DMS 273 (cell line): Measurements from ENCODE around the gene FARS2.

Experiments used
- DNase-seq: peaks from one replicate; lab custom pipeline; 2025; ENCODE audit not compliant: unreplicated experiment; lab: John Stamatoyannopoulos, UW

Gene FARS2

GRCh38 chr6:5493806-5494205 is 232.5 kb downstream of the FARS2 start:
- DNase-seq = no peak

DNA sequence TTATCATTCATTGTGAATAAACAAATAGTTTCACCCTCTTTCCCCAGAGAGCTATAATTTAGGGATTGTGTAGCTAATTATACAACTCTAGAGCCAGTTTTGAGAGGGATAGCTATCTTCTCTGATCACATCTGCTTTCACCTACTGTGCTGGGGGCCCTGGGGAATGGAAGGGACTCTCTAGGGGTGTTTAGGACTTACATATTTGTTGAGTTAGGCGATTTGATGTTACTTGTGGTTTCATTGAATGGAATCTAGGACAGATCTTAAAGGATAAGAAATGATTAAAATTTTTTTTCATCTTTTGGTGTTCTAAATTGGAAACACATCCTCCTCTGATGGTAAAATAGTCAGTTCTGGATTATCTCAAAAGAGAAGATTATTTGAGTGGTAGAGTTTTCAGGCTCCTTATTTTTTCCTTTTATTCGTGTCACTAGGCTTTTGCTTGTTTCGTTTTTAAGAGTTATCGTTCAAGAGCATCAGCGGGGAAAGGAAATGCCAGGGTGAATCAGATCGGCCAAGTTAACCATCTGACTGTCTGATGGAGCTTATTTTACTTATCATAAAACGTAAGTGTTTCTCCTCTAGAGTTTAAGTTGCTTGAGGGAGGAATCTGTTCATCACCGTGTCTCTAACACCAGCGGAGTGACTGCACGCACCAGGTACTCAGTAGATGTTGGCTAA is 236.7 kb downstream of the FARS2 start:
- peak; percentile 28 for DNase-seq

GRCh38 chr6:5498579-5498899 is 237.2 kb downstream of the FARS2 start:
- no peak for DNase-seq

- no peak for DNase-seq
Observed at GRCh38 chr6:5499644-5500306, 238.5 kb downstream of the FARS2 start.

DNA sequence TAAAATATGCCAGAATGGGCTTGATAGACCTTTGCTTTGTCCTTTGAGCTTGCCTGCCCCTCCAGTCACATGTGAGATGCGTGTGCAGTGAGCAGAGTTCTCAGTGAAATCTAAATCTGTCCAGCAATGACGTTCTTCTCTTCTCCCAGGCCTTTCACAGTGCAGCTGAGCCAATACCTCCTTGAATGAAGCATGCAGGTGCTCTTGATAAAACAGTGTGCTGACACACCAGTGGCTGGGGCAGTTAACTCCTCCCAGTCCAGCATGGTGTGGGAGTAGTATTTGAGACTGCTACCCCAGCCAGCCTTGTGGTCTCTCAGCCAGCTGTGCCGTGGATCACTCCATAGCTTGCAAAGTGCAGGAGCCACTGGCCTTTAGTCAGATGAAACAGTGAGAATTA is 240.5 kb downstream of the FARS2 start:
- no peak for DNase-seq

GRCh38 chr6:5504078-5504477 is 242.8 kb downstream of the FARS2 start:
- no peak for DNase-seq

- DNase-seq = no peak
Observed at GRCh38 chr6:5506149-5506548, 244.8 kb downstream of the FARS2 start.

GRCh38 chr6:5506597-5506996 is 245.3 kb downstream of the FARS2 start:
- DNase-seq = no peak

DNA sequence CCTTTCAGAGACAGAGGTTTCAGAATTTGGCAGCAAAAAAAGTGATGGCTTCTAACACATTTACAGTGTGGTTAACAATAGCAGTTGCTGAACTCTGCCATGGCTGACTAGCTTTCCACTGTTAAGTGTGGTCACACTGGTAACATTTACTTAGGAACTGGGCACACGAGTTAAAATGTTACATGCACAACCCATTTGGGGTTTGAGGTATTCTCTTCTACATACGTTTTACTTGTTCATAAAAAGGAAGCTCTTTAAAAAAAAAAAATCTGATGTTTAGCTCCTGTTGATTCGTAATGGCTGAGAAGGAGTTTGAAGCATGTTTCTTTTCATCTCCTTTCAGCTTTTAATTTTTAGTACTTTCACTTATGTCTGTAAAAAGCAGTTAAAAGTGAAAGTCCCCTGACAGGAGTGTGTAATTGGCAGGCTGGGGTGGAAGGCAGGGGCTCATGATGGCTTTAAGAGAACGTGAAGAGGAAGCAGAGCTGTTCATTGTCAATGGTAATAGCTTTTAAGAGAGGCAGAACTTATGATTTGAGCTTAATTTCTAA is 245.9 kb downstream of the FARS2 start:
- no peak for DNase-seq

DNA sequence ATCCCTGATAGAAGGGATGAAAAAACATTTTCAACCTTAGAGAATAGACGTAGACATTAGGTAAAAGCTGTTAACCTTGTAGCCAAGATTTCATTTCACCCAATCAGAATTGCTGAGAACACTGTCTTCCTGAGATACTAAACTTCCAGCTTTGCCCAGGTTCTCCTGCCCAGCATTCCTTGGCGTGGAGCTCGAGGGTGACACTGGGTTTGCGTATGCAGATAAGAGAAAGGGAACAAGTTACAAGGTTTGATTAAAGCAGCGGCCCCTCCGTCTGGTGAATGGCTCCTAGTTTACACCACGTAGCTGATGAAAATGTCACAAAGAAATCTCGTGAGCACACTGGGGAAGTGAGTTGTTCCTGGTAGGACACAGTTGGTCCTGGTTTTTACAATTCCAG is 247.8 kb downstream of the FARS2 start:
- DNase-seq = no peak

GRCh38 chr6:5510331-5511133 is 249.2 kb downstream of the FARS2 start:
- no peak for DNase-seq

- DNase-seq = no peak
Observed at GRCh38 chr6:5511954-5512353, 250.6 kb downstream of the FARS2 start.

DNA sequence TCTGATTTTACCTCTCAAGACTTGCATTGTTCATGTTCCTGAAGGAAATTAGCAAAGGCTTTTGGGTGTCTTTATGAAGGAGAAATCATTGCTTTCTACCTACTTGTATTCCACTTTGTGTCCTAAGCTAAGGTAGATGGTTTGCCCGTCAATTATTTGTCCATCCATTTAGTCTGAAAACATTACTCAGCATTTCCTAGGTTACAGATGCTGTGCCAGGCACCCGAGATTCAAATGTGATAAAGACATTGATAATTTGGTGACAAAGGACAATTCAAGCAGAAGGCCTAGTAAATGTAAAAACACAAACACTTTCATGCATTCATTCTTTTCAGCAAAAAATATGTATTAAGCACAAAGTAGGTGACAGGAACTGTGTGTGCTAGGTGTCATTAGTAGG is 251.1 kb downstream of the FARS2 start:
- DNase-seq = no peak

- DNase-seq = no peak
Observed at GRCh38 chr6:5513408-5513807, 252.1 kb downstream of the FARS2 start.

- no peak for DNase-seq
Observed at GRCh38 chr6:5514353-5514752, 253.0 kb downstream of the FARS2 start.

DNA sequence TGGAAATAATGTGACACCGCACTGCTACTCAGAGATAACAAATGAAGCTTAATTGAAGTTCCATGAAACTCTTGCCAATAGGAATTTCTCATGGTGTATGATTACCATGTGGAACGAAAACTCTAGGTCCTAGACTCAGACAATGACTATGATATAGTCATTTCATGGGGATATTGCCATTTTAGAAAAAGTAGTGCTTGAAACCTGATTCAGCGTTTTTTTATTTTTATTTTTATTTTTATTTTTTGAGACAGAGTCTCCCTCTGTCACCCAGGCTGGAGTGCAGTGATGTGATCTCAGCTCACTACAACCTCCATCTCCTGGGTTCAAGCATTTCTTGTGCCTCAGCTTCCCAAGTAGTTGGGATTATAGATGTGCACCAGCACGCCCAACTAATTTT is 253.9 kb downstream of the FARS2 start:
- DNase-seq = no peak

DNA sequence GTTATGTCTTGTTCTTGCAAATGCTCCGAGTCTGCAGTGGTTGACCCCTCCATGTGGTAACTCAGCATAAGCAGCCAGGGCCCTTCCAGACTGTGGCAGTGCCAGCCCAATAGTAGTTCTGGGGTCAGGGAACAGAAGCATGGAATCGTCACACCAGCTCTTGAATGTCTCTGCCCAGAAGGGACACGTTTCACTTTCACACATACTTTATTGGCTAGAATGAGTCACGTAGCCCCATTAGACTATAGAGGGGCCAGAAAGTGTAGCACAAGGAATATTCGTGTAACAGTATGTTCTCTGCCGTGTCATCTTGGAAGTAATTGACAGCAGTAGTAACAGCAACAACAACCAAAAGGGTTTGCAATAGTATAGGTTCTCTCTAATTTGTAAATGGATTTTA is 254.7 kb downstream of the FARS2 start:
- no peak for DNase-seq

DNA sequence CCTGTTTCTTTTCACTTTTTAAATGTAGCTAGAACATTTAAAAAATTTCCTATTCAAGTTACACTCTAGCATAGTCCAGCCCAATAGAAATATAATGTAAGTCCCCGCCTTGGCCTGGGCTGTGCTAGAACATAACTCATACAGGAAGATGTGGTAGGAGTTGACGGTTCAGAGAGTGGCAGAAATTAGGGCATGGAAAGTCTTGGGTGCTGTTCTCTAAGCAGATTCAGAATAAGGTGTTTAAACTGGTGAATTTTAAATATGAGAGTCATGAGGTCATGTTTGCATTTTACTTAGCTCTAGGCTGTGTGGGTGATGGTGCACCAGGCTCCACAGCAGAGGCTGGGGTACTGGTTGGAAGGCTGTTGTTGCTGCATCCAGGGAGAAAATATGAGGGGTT is 256.5 kb downstream of the FARS2 start:
- DNase-seq = no peak

- DNase-seq = no peak
Observed at GRCh38 chr6:5518936-5519491, 257.7 kb downstream of the FARS2 start.

DNA sequence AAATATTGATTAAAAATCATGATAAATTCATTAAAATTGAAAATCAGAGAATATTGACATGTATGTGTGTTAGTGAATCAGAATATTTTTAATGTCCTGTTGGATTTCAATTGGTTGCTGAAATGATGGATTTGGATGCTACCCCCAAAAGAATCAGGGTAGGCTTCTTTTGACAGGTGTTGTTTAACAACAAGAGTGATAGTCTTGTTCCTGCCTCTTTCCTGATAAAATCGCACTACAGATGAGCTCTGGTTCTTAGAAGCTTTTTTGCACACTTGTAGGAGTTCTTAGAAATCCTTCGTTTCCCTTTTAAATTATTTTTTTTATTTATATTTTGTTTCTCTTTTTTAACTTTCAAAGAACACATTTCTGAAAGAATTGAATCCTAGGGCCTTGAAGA is 259.5 kb downstream of the FARS2 start:
- no peak for DNase-seq

DNA sequence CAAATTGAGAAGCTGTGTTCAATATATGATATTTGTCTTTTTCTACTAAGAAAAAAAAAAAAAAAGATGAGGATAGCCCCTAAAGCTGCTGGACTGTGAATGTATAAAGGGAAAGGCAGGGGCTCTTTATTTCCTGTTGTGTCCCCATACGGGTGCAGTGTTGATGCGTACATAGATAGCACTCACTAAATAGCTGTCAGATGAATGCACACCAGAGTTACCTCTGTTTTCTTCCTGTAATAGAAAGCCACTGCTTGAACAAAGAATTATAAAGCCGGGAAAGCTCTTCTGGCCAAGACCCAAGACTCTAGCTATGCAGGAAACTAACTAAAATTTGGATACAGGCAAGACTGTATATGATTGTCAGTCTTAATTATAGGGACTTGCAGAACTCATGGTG is 260.0 kb downstream of the FARS2 start:
- DNase-seq = no peak

DNA sequence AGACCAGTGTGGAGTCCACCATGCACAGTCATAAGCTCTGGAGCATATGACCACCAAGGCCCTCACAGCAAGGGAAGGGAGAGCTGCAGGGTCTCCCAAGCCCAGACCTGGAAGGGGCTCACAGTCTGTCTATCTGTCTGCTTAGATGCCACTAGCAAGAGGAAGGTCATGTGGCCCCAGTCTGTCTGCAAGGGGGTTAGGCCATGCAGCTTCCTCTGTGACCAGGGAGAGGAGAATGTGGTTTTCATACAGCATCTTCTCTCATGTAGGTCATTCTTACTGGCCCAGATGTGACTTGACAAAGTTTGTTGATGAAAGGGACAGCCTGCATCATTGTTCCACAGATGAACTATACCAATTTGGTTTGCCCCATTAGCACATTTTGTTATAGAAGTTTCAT is 260.8 kb downstream of the FARS2 start:
- no peak for DNase-seq
